H1 (cell line): Measurements from ENCODE around the gene MYH7B. TPM values are rescaled to one million over a fixed set of nuclear protein-coding genes. Genes with fewer than 3 reads are reported as not detected.

ENCODE experiments used
- CTCF ChIA-PET: fragments of 300-600 bp; sonication (Branson Sonifier 250); formaldehyde crosslinking; loops from one replicate; lab custom pipeline; 2021; ENCODE audit not compliant: partially characterized antibody; lab: Charles Lee
- POLR2A ChIA-PET: fragments of 300-600 bp; sonication (Branson Sonifier 250); formaldehyde crosslinking; loops from one replicate; lab custom pipeline; 2021; ENCODE audit warnings: inconsistent platforms; ENCODE audit not compliant: partially characterized antibody; lab: Charles Lee
- DNase-seq, 2 experiments: peaks; one replicate each; pipeline versions ENCODE4 v3.0.0 to v3.0.0-alpha.2; 2010 to 2022; ENCODE audit warnings: low spot score in 2 of 2, low read depth in 1 of 2, mixed read lengths in 1 of 2
- FAIRE-seq: peaks from 2 replicates; lab custom pipeline; 2011; peaks lifted over from hg19 to GRCh38; lab: Jason Lieb, UNC
- H2AFZ ChIP-seq: 2 replicates; pipeline ENCODE4 v1.8.1; 2012; ENCODE audit warnings: low read length, inconsistent platforms
- H2AK5ac ChIP-seq: 2 replicates; pipeline ENCODE4 v1.6.1; 2013; ENCODE audit warnings: low read depth, low read length
- H2BK120ac ChIP-seq: replicated peaks from 2 replicates; pipeline ENCODE3; 2013; ENCODE audit warnings: low read depth, low read length, inconsistent platforms
- H2BK12ac ChIP-seq: 2 replicates; pipeline ENCODE4 v1.6.1; 2013; ENCODE audit warnings: low read depth, low read length
- H2BK15ac ChIP-seq: 2 replicates; pipeline ENCODE4 v1.6.1; 2013; ENCODE audit warnings: low read length
- H2BK20ac ChIP-seq: 2 replicates; pipeline ENCODE4 v1.6.1; 2013; ENCODE audit warnings: low read length
- H2BK5ac ChIP-seq: 2 replicates; pipeline ENCODE4 v1.6.1; 2013; ENCODE audit warnings: low read depth, low read length
- H3K14ac ChIP-seq: 2 replicates; pipeline ENCODE4 v1.6.1; 2013; ENCODE audit warnings: inconsistent platforms; ENCODE audit not compliant: insufficient read length
- H3K18ac ChIP-seq: 2 replicates; pipeline ENCODE4 v1.6.1; 2013; ENCODE audit warnings: low read length; ENCODE audit errors: extremely low read depth
- H3K23ac ChIP-seq: 2 replicates; pipeline ENCODE4 v1.6.1; 2013; ENCODE audit warnings: inconsistent platforms; ENCODE audit not compliant: insufficient read length
- H3K23me2 ChIP-seq: 2 replicates; pipeline ENCODE4 v1.6.1; 2013; ENCODE audit warnings: low read depth, low read length
- H3K27ac ChIP-seq: 2 replicates; pipeline ENCODE4 v1.6.1; 2011; ENCODE audit warnings: low read depth, low read length, inconsistent platforms
- H3K27me3 ChIP-seq, 4 experiments: replicated peaks in 1 of 4; 1 replicate in 1 of 4; 2 replicates in 3 of 4; pipeline versions ENCODE4 v1.6.1 to v1.8.1; 2011 to 2013; ENCODE audit warnings: low read length in 3 of 4, mild to moderate bottlenecking in 3 of 4, inconsistent platforms in 2 of 4, mixed read lengths in 2 of 4, moderate library complexity in 1 of 4; ENCODE audit not compliant: control insufficient read depth in 3 of 4, insufficient read depth in 3 of 4; ENCODE audit errors: extremely low read depth in 1 of 4
- H3K36me3 ChIP-seq, 4 experiments: 2 replicates each; pipeline versions ENCODE4 v1.6.1 to v1.8.1; 2011 to 2013; ENCODE audit warnings: mild to moderate bottlenecking in 4 of 4, low read length in 3 of 4, moderate library complexity in 2 of 4, control low read depth in 1 of 4, inconsistent platforms in 1 of 4; ENCODE audit not compliant: insufficient read depth in 4 of 4, control insufficient read depth in 2 of 4
- H3K4ac ChIP-seq: replicated peaks from 2 replicates; pipeline ENCODE3; 2013; ENCODE audit warnings: low read length, low read depth, mixed read lengths, inconsistent platforms; ENCODE audit not compliant: insufficient read length
- H3K4me1 ChIP-seq, 4 experiments: replicated peaks in 1 of 4; 1 replicate in 1 of 4; 2 replicates in 3 of 4; pipeline versions ENCODE4 v1.6.1 to v1.8.1; 2011 to 2013; ENCODE audit warnings: low read length in 3 of 4, inconsistent platforms in 2 of 4, mixed read lengths in 1 of 4; ENCODE audit not compliant: insufficient read depth in 4 of 4, control insufficient read depth in 3 of 4
- H3K4me2 ChIP-seq, 2 experiments: 2 replicates each; pipeline versions ENCODE4 v1.6.1 to v1.8.1; 2011 to 2013; ENCODE audit warnings: low read depth in 2 of 2, low read length in 2 of 2, control low read depth in 1 of 2, inconsistent platforms in 1 of 2, mild to moderate bottlenecking in 1 of 2; ENCODE audit not compliant: insufficient read depth in 1 of 2
- H3K4me3 ChIP-seq, 4 experiments: fragments of 200-600, 300-600 bp in 1 of 4; sonication (generic), shearing (Covaris generic), sonication (Bioruptor Twin) in 1 of 4; 2 replicates each; pipeline versions ENCODE4 v1.5.1 to v1.8.1; 2011 to 2016; ENCODE audit warnings: low read length in 4 of 4, low read depth in 3 of 4, control low read depth in 2 of 4, inconsistent platforms in 2 of 4, mild to moderate bottlenecking in 2 of 4, mixed read lengths in 1 of 4, moderate library complexity in 1 of 4; ENCODE audit not compliant: insufficient read depth in 2 of 4; ENCODE audit errors: extremely low read depth in 1 of 4
- H3K56ac ChIP-seq: replicated peaks from 2 replicates; pipeline ENCODE3; 2013; ENCODE audit warnings: low read depth, mild to moderate bottlenecking, mixed read lengths, low read length, inconsistent platforms; ENCODE audit not compliant: insufficient read length
- H3K79me1 ChIP-seq: 2 replicates; pipeline ENCODE4 v1.6.1; 2013; ENCODE audit warnings: low read depth, low read length, control low read depth
- H3K79me2 ChIP-seq, 2 experiments: 2 replicates each; pipeline versions ENCODE4 v1.6.1 to v1.8.1; 2012 to 2013; ENCODE audit warnings: low read length in 2 of 2, mild to moderate bottlenecking in 2 of 2, inconsistent platforms in 1 of 2; ENCODE audit not compliant: insufficient read depth in 2 of 2, control insufficient read depth in 1 of 2
- H3K9ac ChIP-seq, 4 experiments: replicated peaks in 1 of 4; 1 replicate in 1 of 4; 2 replicates in 3 of 4; pipeline versions ENCODE4 v1.6.1 to v1.8.1; 2011 to 2013; ENCODE audit warnings: low read depth in 3 of 4, low read length in 3 of 4, control low read depth in 2 of 4, mild to moderate bottlenecking in 2 of 4, moderate library complexity in 2 of 4, inconsistent platforms in 1 of 4; ENCODE audit errors: extremely low read depth in 1 of 4
- H3K9me3 ChIP-seq, 2 experiments: 2 replicates each; pipeline versions ENCODE4 v1.6.1 to v1.8.1; 2012 to 2013; ENCODE audit warnings: mild to moderate bottlenecking in 2 of 2, moderate library complexity in 2 of 2, control low read depth in 1 of 2, inconsistent platforms in 1 of 2, low read depth in 1 of 2, low read length in 1 of 2, mixed read lengths in 1 of 2; ENCODE audit not compliant: insufficient read depth in 2 of 2
- H4K20me1 ChIP-seq, 2 experiments: replicated peaks in 1 of 2; 2 replicates each; pipeline versions ENCODE3 to v1.8.1; 2011 to 2013; ENCODE audit warnings: inconsistent platforms in 2 of 2, low read length in 2 of 2, mild to moderate bottlenecking in 1 of 2; ENCODE audit not compliant: insufficient read depth in 2 of 2, control insufficient read depth in 1 of 2
- H4K5ac ChIP-seq: 2 replicates; pipeline ENCODE4 v1.6.1; 2013; ENCODE audit warnings: low read length, low read depth, mixed read lengths, inconsistent platforms; ENCODE audit not compliant: insufficient read length
- H4K8ac ChIP-seq: 2 replicates; pipeline ENCODE4 v1.8.0; 2013; ENCODE audit warnings: mild to moderate bottlenecking, moderate library complexity, low read length, inconsistent platforms; ENCODE audit not compliant: insufficient read depth; ENCODE audit errors: extremely low read depth
- H4K91ac ChIP-seq: replicated peaks from 2 replicates; pipeline ENCODE3; 2013; ENCODE audit warnings: low read length, mixed read lengths, inconsistent platforms; ENCODE audit not compliant: insufficient read length
- GABPA ChIP-seq: IDR thresholded peaks from 2 replicates; pipeline ENCODE4 v1.6.1; 2011; ENCODE audit warnings: mild to moderate bottlenecking, low read length, moderate library complexity, borderline replicate concordance; ENCODE audit not compliant: insufficient read depth
- RXRA ChIP-seq: IDR thresholded peaks from 2 replicates; pipeline ENCODE4 v1.6.1; 2011; ENCODE audit warnings: low read depth, mild to moderate bottlenecking, low read length, moderate library complexity; ENCODE audit not compliant: insufficient read depth
- SAP30 ChIP-seq: fragments of 300-600 bp; sonication (generic); IDR thresholded peaks from 2 replicates; pipeline ENCODE4 v1.7.1; 2012; ENCODE audit warnings: low read length, moderate library complexity, mild to moderate bottlenecking, inconsistent platforms; ENCODE audit not compliant: insufficient read depth, insufficient replicate concordance
- TAF1 ChIP-seq: IDR thresholded peaks from 2 replicates; pipeline ENCODE4 v1.6.1; 2011; ENCODE audit warnings: mild to moderate bottlenecking, low read depth, low read length
- TCF12 ChIP-seq: IDR thresholded peaks from 2 replicates; pipeline ENCODE4 v1.6.1; 2011; ENCODE audit warnings: low read depth, mild to moderate bottlenecking, low read length
- WGBS, 2 experiments: shearing (Covaris generic) in 1 of 2; methylation state at CpG; one replicate each; pipeline versions ENCODE4 v1.1.6 to v1.1.7; 2013 to 2015; ENCODE audit warnings: low lambda C conversion rate in 2 of 2, mixed read lengths in 2 of 2, inconsistent platforms in 1 of 2, low coverage in 1 of 2, missing lambda C conversion rate in 1 of 2; ENCODE audit not compliant: insufficient replicate concordance in 2 of 2, insufficient coverage in 1 of 2, insufficient read length in 1 of 2; ENCODE audit errors: extremely low coverage in 1 of 2, missing lambda C conversion rate in 1 of 2; 5-methylcytosine and 5-hydroxymethylcytosine counted together
- polyA plus RNA-seq, 7 experiments: library from polyadenylated mRNA; depleted of rRNA in 3 of 7; stranded (reverse) in 5 of 7; unstranded in 2 of 7; fragments of >200 nt in 5 of 7; fragments of 200-250 nt in 2 of 7; gene quantifications; 1 replicate in 5 of 7; 2 replicates in 1 of 7; 4 replicates in 1 of 7; pipeline versions ENCODE4 v1.2.1 to v1.2.3, GENCODE V29; 2011 to 2013; ENCODE audit warnings: missing spikeins in 2 of 7, mixed read lengths in 2 of 7
- total RNA-seq: library from RNA; stranded (reverse); fragmentation: NEBNext Ultra II Directional; extraction: Animal tissue kit (Norgen Biotek cat#: 25700); gene quantifications from 2 replicates; pipeline ENCODE4 v1.2.1, GENCODE V29; 2021

MYH7B gene
- total and polyA plus RNA-seq, 2 of the 8 experiments (the other 6 are each of a cell fraction or from before 2014, with no cell fraction given), result 0.15 to 0.30 TPM

GRCh38 chr20:34987288-34988190 is 31.9 kb downstream of the MYH7B start:
- H2AK5ac ChIP-seq, result no peak overlapping the region
- no peak overlapping the region for H3K27ac ChIP-seq
- POLR2A ChIA-PET, result interaction anchor here (0.6 to 1.6 kb wide), 7 partner anchors 10 to 265 kb away, joined by 3 to 4 read pairs (median 3); partner anchors contain the start of genes GSS and MYH7B
- H2BK120ac ChIP-seq, result no peak overlapping the region
- no peak overlapping the region; the same call in 1 of the 2 replicates for H2BK20ac ChIP-seq
- H2BK15ac ChIP-seq, result 0 out of 2 replicates have a peak overlapping the region, but pooled peaks have one; percentile 31
- FAIRE-seq (no peak), DNase-seq (no peak)
- H3K18ac ChIP-seq, result no peak overlapping the region
- no peak overlapping the region for H2AFZ ChIP-seq
- no peak overlapping the region for H3K4me2 ChIP-seq
- no peaks in the 10 kb centered on the region for H3K9me3 ChIP-seq
- H4K8ac ChIP-seq, result no peak overlapping the region
- no peak overlapping the region for H3K23ac ChIP-seq
- H3K14ac ChIP-seq, result no peak overlapping the region
- no peak overlapping the region for H4K91ac ChIP-seq
- peaks cover 0 to 13% (median 7%) of the 10 kb centered on the region in 4 experiments; a peak in 3 of 7 replicates for H3K27me3 ChIP-seq
- H3K56ac ChIP-seq, result no peak overlapping the region
- peaks cover 4% of the 10 kb centered on the region; the same call in 1 of the 2 replicates for H3K23me2 ChIP-seq
- peaks cover 0 to 27% (median 19%) of the 10 kb centered on the region in 4 experiments; a peak in 6 of 7 replicates for H3K4me1 ChIP-seq
- H2BK5ac ChIP-seq, result no peak overlapping the region
- no peaks in the 10 kb centered on the region for H3K79me1 ChIP-seq
- H2BK12ac ChIP-seq, result no peak overlapping the region
- no peak overlapping the region for H3K4ac ChIP-seq
- no peak overlapping the region for H3K4me3 ChIP-seq
- CTCF ChIA-PET, result interaction anchor here (0.9 to 1.7 kb wide), 6 partner anchors 12 to 218 kb away, joined by 3 to 5 read pairs (median 3); partner anchors contain the start of gene GGT7
- no peaks in the 10 kb centered on the region for H3K36me3 ChIP-seq
- peaks cover 0 to 4% of the 10 kb centered on the region in 2 experiments for H4K20me1 ChIP-seq
- no peak for TF ChIP-seq TAF1
- no peak for TF ChIP-seq SAP30
- 0 out of 2 replicates have a peak, but pooled peaks have one; percentile 2 for TF ChIP-seq RXRA
- no peak for TF ChIP-seq TCF12
- no peak for TF ChIP-seq GABPA
- H4K5ac ChIP-seq, result no peak overlapping the region
- no peak overlapping the region for H3K9ac ChIP-seq
- 86% methylated on average over 15 of the region's 15 CpGs; no CpG with 5 or more reads in 1 of the 2 experiments for WGBS, 2 experiments
- H3K79me2 ChIP-seq, result no peaks in the 10 kb centered on the region
